ENCODE results near the gene CHL1. TPM values are rescaled to one million over a fixed set of nuclear protein-coding genes. Genes with fewer than 3 reads are reported as not detected.

Gene CHL1
- polyA plus RNA-seq, 2 of the 4 experiments (the other 2 are of a cell fraction) = 0.05 TPM; not detected in 1

DNA sequence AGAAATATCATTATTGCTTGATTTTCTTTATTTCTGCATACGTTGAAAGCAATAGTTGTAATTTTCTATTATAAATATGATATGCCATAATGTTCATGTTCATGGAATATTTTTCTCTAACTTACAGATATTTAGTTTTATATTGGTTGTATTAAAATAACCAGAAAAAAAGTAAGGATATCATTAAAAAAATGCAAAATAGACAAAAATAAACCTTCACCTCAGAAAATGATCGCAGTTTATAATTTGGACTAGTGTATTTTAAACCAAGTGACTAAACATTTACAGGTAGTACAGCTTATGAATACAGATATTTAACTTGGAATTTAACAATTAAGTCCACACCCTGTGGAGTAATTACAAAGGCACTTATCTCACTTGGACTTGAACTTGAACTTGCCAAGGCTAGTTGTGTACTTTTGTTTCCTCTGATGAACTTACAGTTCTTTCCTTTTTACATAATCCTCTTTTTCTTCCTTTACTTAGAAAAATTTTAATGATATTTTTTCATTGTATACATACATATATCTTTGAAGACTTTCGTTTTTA lies 156.7 kb downstream of the CHL1 start:
- Histone ChIP-seq H3K27ac (no peak overlapping the region), H3K4me2 (no peak overlapping the region), H3K4me3 (no peak overlapping the region), H3K4me1 (no peaks in the 10 kb centered on the region), H3K9me3 (no peaks in the 10 kb centered on the region)
- TF ChIP-seq MAFK (IDR thresholded peaks at IDR 0.05; ENCODE audit: partially characterized antibody) = peak; percentile 75
- no peak for TF ChIP-seq FOSL2 (IDR thresholded peaks at IDR 0.05)
- TF ChIP-seq FOSL2 (CRISPR knock-in tag; IDR thresholded peaks at IDR 0.05) = no peak
- TF ChIP-seq BHLHE40 (IDR thresholded peaks at IDR 0.05; ENCODE audit: low read depth, low read length) = no peak
- no peak for TF ChIP-seq JUNB (IDR thresholded peaks at IDR 0.05)
- ChIA-PET POLR2A (no interaction called here), CTCF (interaction anchor here (0.8 to 5.8 kb wide), 3 partner anchors 10 to 312 kb away, joined by 3 to 67 read pairs (median 12); no protein-coding TSS in a partner anchor)
- FAIRE-seq = no peak
- WGBS (ENCODE audit: missing lambda C conversion rate) = 14% methylated on average over 3 of the region's 3 CpGs
- no peak for ATAC-seq
- DNase-seq (ENCODE audit: low read depth in 1 of 2, low spot score in 1 of 2) = no peak

DNA sequence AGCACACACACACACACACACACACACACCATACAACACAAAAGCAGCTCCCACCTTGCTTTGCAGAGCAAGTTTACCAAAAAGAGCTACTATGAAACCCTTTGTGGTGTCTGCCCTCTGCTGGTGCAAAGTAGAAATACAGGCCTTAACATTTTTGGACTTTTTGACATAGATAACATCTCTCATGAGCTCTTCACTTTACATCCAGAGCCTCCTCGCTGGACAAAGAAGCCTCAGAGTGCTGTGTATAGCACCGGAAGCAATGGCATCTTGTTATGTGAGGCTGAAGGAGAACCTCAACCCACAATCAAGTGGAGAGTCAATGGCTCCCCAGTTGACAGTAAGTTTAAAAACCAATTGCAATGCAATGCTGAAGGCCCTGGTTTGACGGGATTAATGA lies 157.9 kb downstream of the CHL1 start:
- FAIRE-seq (no peak), DNase-seq (ENCODE audit: low read depth in 1 of 2, low spot score in 1 of 2) (peak; percentile 15 to 51), ATAC-seq (peak in 1 of 2 experiments; percentile 61; a peak in 3 of 6 replicates)
- Histone ChIP-seq H3K27ac (no peak overlapping the region), H3K4me1 (no peaks in the 10 kb centered on the region), H3K9me3 (no peaks in the 10 kb centered on the region), H3K4me3 (no peak overlapping the region), H3K4me2 (no peak overlapping the region)
- 18% methylated on average over 3 of the region's 3 CpGs for WGBS (ENCODE audit: missing lambda C conversion rate)
- POLR2A ChIA-PET = no interaction called here
- CTCF ChIA-PET = interaction anchor here (0.6 to 5.8 kb wide), 21 partner anchors 9 to 341 kb away, joined by 3 to 67 read pairs (median 4); no protein-coding TSS in a partner anchor
- TF ChIP-seq, protein P1, sequence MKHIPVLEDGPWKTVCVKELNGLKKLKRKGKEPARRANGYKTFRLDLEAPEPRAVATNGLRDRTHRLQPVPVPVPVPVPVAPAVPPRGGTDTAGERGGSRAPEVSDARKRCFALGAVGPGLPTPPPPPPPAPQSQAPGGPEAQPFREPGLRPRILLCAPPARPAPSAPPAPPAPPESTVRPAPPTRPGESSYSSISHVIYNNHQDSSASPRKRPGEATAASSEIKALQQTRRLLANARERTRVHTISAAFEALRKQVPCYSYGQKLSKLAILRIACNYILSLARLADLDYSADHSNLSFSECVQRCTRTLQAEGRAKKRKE (CRISPR knock-in tag; IDR thresholded peaks at IDR 0.05; ENCODE audit: low read depth) = no peak
- TF ChIP-seq GATA3 (IDR thresholded peaks at IDR 0.05; ENCODE audit: borderline replicate concordance) (peak; percentile 31; the same call in 1 of the 2 replicates), HOXA7 (CRISPR knock-in tag; IDR thresholded peaks at IDR 0.05) (no peak), EP300 (IDR thresholded peaks at IDR 0.05) (no peak), ESRRA (IDR thresholded peaks at IDR 0.05; ENCODE audit: borderline replicate concordance, low read length) (no peak), MAZ (IDR thresholded peaks at IDR 0.05; ENCODE audit: borderline replicate concordance, low read depth, low read length) (no peak), SMC3 (IDR thresholded peaks at IDR 0.05) (peak; percentile 88), TP53 (CRISPR knock-in tag; IDR thresholded peaks at IDR 0.05) (no peak), JUN (IDR thresholded peaks at IDR 0.05) (no peak), RAD21 (conservative IDR thresholded peaks at IDR 0.05 in 1 of 2, IDR thresholded peaks at IDR 0.05 in 1 of 2) (peak; percentile 76 to 82), CHD2 (IDR thresholded peaks at IDR 0.05; ENCODE audit: low read length, partially characterized antibody) (no peak), KDM5A (IDR thresholded peaks at IDR 0.05) (no peak), RFX5 (IDR thresholded peaks at IDR 0.05) (no peak), CHD4 (IDR thresholded peaks at IDR 0.05; ENCODE audit: borderline replicate concordance) (no peak), RCOR1 (IDR thresholded peaks at IDR 0.05; ENCODE audit: low read depth, low read length) (no peak), CBX8 (IDR thresholded peaks at IDR 0.05) (no peak), ZC3H11A (IDR thresholded peaks at IDR 0.05) (no peak), FOSB (CRISPR knock-in tag; IDR thresholded peaks at IDR 0.05) (no peak), HEYL (CRISPR knock-in tag; IDR thresholded peaks at IDR 0.05) (no peak), ZNF302 (CRISPR knock-in tag; IDR thresholded peaks at IDR 0.05) (no peak), NPAS2 (CRISPR knock-in tag; IDR thresholded peaks at IDR 0.05; ENCODE audit: borderline replicate concordance) (no peak), RARB (CRISPR knock-in tag; IDR thresholded peaks at IDR 0.05) (no peak)
- TF ChIP-seq, protein P2, sequence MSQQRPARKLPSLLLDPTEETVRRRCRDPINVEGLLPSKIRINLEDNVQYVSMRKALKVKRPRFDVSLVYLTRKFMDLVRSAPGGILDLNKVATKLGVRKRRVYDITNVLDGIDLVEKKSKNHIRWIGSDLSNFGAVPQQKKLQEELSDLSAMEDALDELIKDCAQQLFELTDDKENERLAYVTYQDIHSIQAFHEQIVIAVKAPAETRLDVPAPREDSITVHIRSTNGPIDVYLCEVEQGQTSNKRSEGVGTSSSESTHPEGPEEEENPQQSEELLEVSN (IDR thresholded peaks at IDR 0.05; ENCODE audit: borderline replicate concordance, low read depth) = no peak
- TF ChIP-seq, protein P3, sequence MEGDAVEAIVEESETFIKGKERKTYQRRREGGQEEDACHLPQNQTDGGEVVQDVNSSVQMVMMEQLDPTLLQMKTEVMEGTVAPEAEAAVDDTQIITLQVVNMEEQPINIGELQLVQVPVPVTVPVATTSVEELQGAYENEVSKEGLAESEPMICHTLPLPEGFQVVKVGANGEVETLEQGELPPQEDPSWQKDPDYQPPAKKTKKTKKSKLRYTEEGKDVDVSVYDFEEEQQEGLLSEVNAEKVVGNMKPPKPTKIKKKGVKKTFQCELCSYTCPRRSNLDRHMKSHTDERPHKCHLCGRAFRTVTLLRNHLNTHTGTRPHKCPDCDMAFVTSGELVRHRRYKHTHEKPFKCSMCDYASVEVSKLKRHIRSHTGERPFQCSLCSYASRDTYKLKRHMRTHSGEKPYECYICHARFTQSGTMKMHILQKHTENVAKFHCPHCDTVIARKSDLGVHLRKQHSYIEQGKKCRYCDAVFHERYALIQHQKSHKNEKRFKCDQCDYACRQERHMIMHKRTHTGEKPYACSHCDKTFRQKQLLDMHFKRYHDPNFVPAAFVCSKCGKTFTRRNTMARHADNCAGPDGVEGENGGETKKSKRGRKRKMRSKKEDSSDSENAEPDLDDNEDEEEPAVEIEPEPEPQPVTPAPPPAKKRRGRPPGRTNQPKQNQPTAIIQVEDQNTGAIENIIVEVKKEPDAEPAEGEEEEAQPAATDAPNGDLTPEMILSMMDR (IDR thresholded peaks at IDR 0.05) = peak; percentile 71
- TF ChIP-seq, protein P4, sequence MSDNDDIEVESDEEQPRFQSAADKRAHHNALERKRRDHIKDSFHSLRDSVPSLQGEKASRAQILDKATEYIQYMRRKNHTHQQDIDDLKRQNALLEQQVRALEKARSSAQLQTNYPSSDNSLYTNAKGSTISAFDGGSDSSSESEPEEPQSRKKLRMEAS (IDR thresholded peaks at IDR 0.05) = no peak
- TF ChIP-seq, protein P5, sequence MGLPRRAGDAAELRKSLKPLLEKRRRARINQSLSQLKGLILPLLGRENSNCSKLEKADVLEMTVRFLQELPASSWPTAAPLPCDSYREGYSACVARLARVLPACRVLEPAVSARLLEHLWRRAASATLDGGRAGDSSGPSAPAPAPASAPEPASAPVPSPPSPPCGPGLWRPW (IDR thresholded peaks at IDR 0.05) = no peak
- TF ChIP-seq, protein P6, sequence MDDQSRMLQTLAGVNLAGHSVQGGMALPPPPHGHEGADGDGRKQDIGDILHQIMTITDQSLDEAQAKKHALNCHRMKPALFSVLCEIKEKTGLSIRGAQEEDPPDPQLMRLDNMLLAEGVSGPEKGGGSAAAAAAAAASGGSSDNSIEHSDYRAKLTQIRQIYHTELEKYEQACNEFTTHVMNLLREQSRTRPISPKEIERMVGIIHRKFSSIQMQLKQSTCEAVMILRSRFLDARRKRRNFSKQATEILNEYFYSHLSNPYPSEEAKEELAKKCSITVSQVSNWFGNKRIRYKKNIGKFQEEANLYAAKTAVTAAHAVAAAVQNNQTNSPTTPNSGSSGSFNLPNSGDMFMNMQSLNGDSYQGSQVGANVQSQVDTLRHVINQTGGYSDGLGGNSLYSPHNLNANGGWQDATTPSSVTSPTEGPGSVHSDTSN (IDR thresholded peaks at IDR 0.05) = no peak

Data from A549 (cell line).